AG04449 (cell line): ENCODE results near the gene RNASE8.

Source experiments
- CTCF ChIA-PET: fragments of 350-600 bp; formaldehyde crosslinking; extraction: SDS; loops from one replicate; lab custom pipeline; 2021; ENCODE audit warnings: antibody characterized with exemption; lab: Yijun Ruan, JAX
- POLR2A ChIA-PET: fragments of 400-600, 350-600 bp; formaldehyde crosslinking; extraction: SDS; loops from one replicate; lab custom pipeline; 2020; ENCODE audit warnings: antibody characterized with exemption, inconsistent platforms; lab: Yijun Ruan, JAX
- DNase-seq: peaks from one replicate; pipeline ENCODE4 v3.0.0-alpha.2; 2010; ENCODE audit warnings: low read depth, low spot score
- H3K4me3 ChIP-seq: 2 replicates; pipeline ENCODE4 v1.5.1; 2011; ENCODE audit warnings: low read depth, mild to moderate bottlenecking, control low read depth, low read length
- CTCF ChIP-seq: IDR thresholded peaks from one replicate; pipeline ENCODE4 v1.5.1; 2011; ENCODE audit warnings: mild to moderate bottlenecking, moderate library complexity, low read length, control low read depth, inconsistent platforms; ENCODE audit not compliant: insufficient read depth; ENCODE audit errors: missing control alignments

Gene RNASE8

GRCh38 chr14:21096438-21096837 is 38.8 kb downstream of the RNASE8 start:
- POLR2A ChIA-PET: interaction anchor here (0.6 to 1.6 kb wide), 5 partner anchors 9 to 438 kb away, joined by 3 to 12 read pairs (median 3); partner anchors contain the start of gene ARHGEF40
- no peak overlapping the region for H3K4me3 ChIP-seq
- CTCF ChIA-PET: interaction anchor here (0.8 to 7.8 kb wide), 15 partner anchors 8 to 398 kb away, joined by 3 to 325 read pairs (median 5); partner anchors contain the start of genes ARHGEF40 and TMEM253
- DNase-seq: no peak
- TF ChIP-seq CTCF: no peak

GRCh38 chr14:21096978-21097635 is 39.5 kb downstream of the RNASE8 start:
- no peak for DNase-seq
- CTCF ChIA-PET: interaction anchor here (1.0 to 7.8 kb wide), 12 partner anchors 9 to 399 kb away, joined by 3 to 325 read pairs (median 6); partner anchors contain the start of genes ARHGEF40 and TMEM253
- TF ChIP-seq CTCF: no peak
- H3K4me3 ChIP-seq: peak overlapping the region; percentile 36
- POLR2A ChIA-PET: interaction anchor here (0.6 to 1.6 kb wide), 3 partner anchors 13 to 437 kb away, joined by 3 to 6 read pairs (median 4); partner anchors contain the start of gene ARHGEF40

- DNase-seq: no peak
- POLR2A ChIA-PET: interaction anchor here (1.2 to 1.6 kb wide), 2 partner anchors 14 to 27 kb away, joined by 4 to 6 read pairs; partner anchors contain the start of gene ARHGEF40
- H3K4me3 ChIP-seq: peak overlapping the region; percentile 36
Measured at GRCh38 chr14:21097636-21098075, 40.0 kb downstream of the RNASE8 start.

GRCh38 chr14:21098076-21098891 is 40.7 kb downstream of the RNASE8 start, which contains the start of gene ZNF219:
Gene ZNF219, minus strand, starts transcription at chr14:21098655. Its CDS starts 5,064 bp downstream, at chr14:21093591.
- peak within 1 kb of the TSS; percentile 69 for H3K4me3 ChIP-seq
- no peak for DNase-seq
- TF ChIP-seq CTCF: no peak
- ChIA-PET CTCF (interaction anchor here (0.6 to 7.8 kb wide), 8 partner anchors 7 to 127 kb away, joined by 3 to 325 read pairs (median 91); partner anchors contain the start of genes ARHGEF40 and TMEM253), POLR2A (interaction anchor here (1.2 to 1.6 kb wide), 2 partner anchors 14 to 27 kb away, joined by 4 to 6 read pairs; partner anchors contain the start of gene ARHGEF40)

More at GRCh38 chr14:21097636-21098075, 40.0 kb downstream of the RNASE8 start:
- CTCF ChIA-PET: interaction anchor here (1.5 to 7.8 kb wide), 9 partner anchors 8 to 127 kb away, joined by 5 to 325 read pairs (median 18); partner anchors contain the start of genes ARHGEF40 and TMEM253
- TF ChIP-seq CTCF: no peak

GRCh38 chr14:21098892-21099595 is 41.4 kb downstream of the RNASE8 start:
- no peak for DNase-seq
- no peak for TF ChIP-seq CTCF
- CTCF ChIA-PET: interaction anchor here (0.6 to 14.2 kb wide), 10 partner anchors 7 to 128 kb away, joined by 3 to 684 read pairs (median 79); partner anchors contain the start of genes ARHGEF40 and TMEM253
- POLR2A ChIA-PET: no interaction called here
- peak overlapping the region; percentile 69 for H3K4me3 ChIP-seq
